HepG2 (cell line): ENCODE measurements around the gene SOX12. TPM values are rescaled to one million over a fixed set of nuclear protein-coding genes. Genes with fewer than 3 reads are reported as not detected.

Experiments
- BHLHE40 ChIP-seq: IDR thresholded peaks from 2 replicates; pipeline ENCODE4 v1.6.1; 2011; ENCODE audit warnings: low read length, improper control_type of control experiment
- FOSL2 ChIP-seq: sonication (generic); formaldehyde crosslinking; IDR thresholded peaks from 2 replicates; pipeline ENCODE4 v1.4.0; 2020; ENCODE audit warnings: missing genetic modification reagents
- KDM5A ChIP-seq: fragments of 200-600 bp; sonication (generic); IDR thresholded peaks from 2 replicates; pipeline ENCODE4 v1.7.0; 2018; ENCODE audit warnings: antibody characterized with exemption, mild to moderate bottlenecking, low read length, borderline replicate concordance
- KMT2A ChIP-seq: sonication (generic); formaldehyde crosslinking; IDR thresholded peaks from 2 replicates; pipeline ENCODE4 v1.4.0; 2020; ENCODE audit warnings: missing genetic modification reagents
- NFE2 ChIP-seq: sonication (generic); formaldehyde crosslinking; IDR thresholded peaks from 2 replicates; pipeline ENCODE4 v1.4.0; 2020; ENCODE audit warnings: missing genetic modification reagents
- NKX3-1 ChIP-seq: sonication (generic); formaldehyde crosslinking; IDR thresholded peaks from 2 replicates; pipeline ENCODE4 v1.5.0; 2020; ENCODE audit warnings: missing genetic modification reagents
- NR2F2 ChIP-seq: IDR thresholded peaks from 2 replicates; pipeline ENCODE4 v1.6.1; 2012; ENCODE audit warnings: low read depth, inconsistent platforms, borderline replicate concordance
- PHB2 ChIP-seq: fragments of 450-650 bp; IDR thresholded peaks from 2 replicates; pipeline ENCODE4 v1.6.1; 2018; ENCODE audit not compliant: partially characterized antibody
- RFX5 ChIP-seq: IDR thresholded peaks from 2 replicates; pipeline ENCODE4 v1.6.1; 2011; ENCODE audit warnings: low read depth, low read length, improper control_type of control experiment
- SIX4 ChIP-seq: sonication (generic); formaldehyde crosslinking; IDR thresholded peaks from 2 replicates; pipeline ENCODE4 v1.4.0; 2020; ENCODE audit warnings: missing genetic modification reagents
- TEAD2 ChIP-seq: sonication (generic); formaldehyde crosslinking; IDR thresholded peaks from 2 replicates; pipeline ENCODE4 v1.9.0; 2021; ENCODE audit warnings: missing genetic modification reagents
- TMF1 ChIP-seq: sonication (generic); formaldehyde crosslinking; IDR thresholded peaks from 2 replicates; pipeline ENCODE4 v1.8.1; 2022; ENCODE audit warnings: low read depth, missing genetic modification reagents
- U2AF2 ChIP-seq: fragments of 200-400 bp; formaldehyde crosslinking; IDR thresholded peaks from 2 replicates; pipeline ENCODE4 v1.6.1; 2017; ENCODE audit warnings: low read depth, mild to moderate bottlenecking, low read length
- XBP1 ChIP-seq: sonication (generic); formaldehyde crosslinking; IDR thresholded peaks from 2 replicates; pipeline ENCODE4 v1.5.0; 2020; ENCODE audit warnings: missing genetic modification reagents
- YEATS2 ChIP-seq: sonication (generic); formaldehyde crosslinking; IDR thresholded peaks from 2 replicates; pipeline ENCODE4 v1.4.0; 2020; ENCODE audit warnings: missing genetic modification reagents, borderline replicate concordance
- ZBTB7B ChIP-seq: sonication (generic); formaldehyde crosslinking; IDR thresholded peaks from 2 replicates; pipeline ENCODE4 v1.4.0; 2020; ENCODE audit warnings: missing genetic modification reagents
- ZNF205 ChIP-seq: IDR thresholded peaks from 2 replicates; pipeline ENCODE4 v1.6.1; 2018; ENCODE audit warnings: missing biosample characterization, missing genetic modification reagents
- ZNF451 ChIP-seq: sonication (generic); formaldehyde crosslinking; IDR thresholded peaks from 2 replicates; pipeline ENCODE4 v1.5.0; 2020; ENCODE audit warnings: mild to moderate bottlenecking, missing genetic modification reagents
- ZNF615 ChIP-seq: sonication (generic); formaldehyde crosslinking; IDR thresholded peaks from 2 replicates; pipeline ENCODE4 v1.5.0; 2020; ENCODE audit warnings: mild to moderate bottlenecking, missing genetic modification reagents, borderline replicate concordance
- ZNF644 ChIP-seq: IDR thresholded peaks from 2 replicates; pipeline ENCODE4 v1.6.1; 2016; ENCODE audit warnings: low read depth
- ZNF724P ChIP-seq: sonication (generic); formaldehyde crosslinking; IDR thresholded peaks from 2 replicates; pipeline ENCODE4 v1.8.0; 2022; ENCODE audit warnings: missing genetic modification reagents, borderline replicate concordance
- ZSCAN22 ChIP-seq: sonication (generic); formaldehyde crosslinking; IDR thresholded peaks from 2 replicates; pipeline ENCODE4 v1.4.0; 2020; ENCODE audit warnings: mild to moderate bottlenecking, missing genetic modification reagents
- polyA plus RNA-seq, 8 experiments: library from polyadenylated mRNA; depleted of rRNA in 3 of 8; stranded (reverse) in 7 of 8; unstranded in 1 of 8; fragments of >200 nt; fragmentation: Illumina TruSeq in 4 of 8; extraction: Trizol in 4 of 8; gene quantifications; 2 replicates each; pipeline versions ENCODE4 v1.2.1 to v1.2.3, GENCODE V29; 2011 to 2016; ENCODE audit warnings: low read depth in 4 of 8, missing spikeins in 1 of 8, mixed read lengths in 1 of 8; ENCODE audit not compliant: insufficient read depth in 1 of 8
- total RNA-seq, 5 experiments: library from RNA; depleted of rRNA; stranded (reverse); fragments of >200 nt; fragmentation: Illumina TruSeq; extraction: Trizol; gene quantifications; 2 replicates each; pipeline ENCODE4 v1.2.3, GENCODE V29; 2016; ENCODE audit warnings: low read depth in 1 of 5
- TF ChIP-seq, protein P1 (sequence below): sonication (generic); formaldehyde crosslinking; IDR thresholded peaks from 2 replicates; pipeline ENCODE4 v1.8.1; 2023; ENCODE audit warnings: mild to moderate bottlenecking, missing genetic modification reagents
- TF ChIP-seq, protein P2 (sequence below): sonication (generic); formaldehyde crosslinking; IDR thresholded peaks from 2 replicates; pipeline ENCODE4 v1.4.0; 2020; ENCODE audit warnings: missing genetic modification reagents
- TF ChIP-seq, protein P3 (sequence below): sonication (generic); formaldehyde crosslinking; IDR thresholded peaks from 2 replicates; pipeline ENCODE4 v1.4.0; 2020; ENCODE audit warnings: missing genetic modification reagents
- TF ChIP-seq, protein P4 (sequence below): sonication (generic); formaldehyde crosslinking; IDR thresholded peaks from 2 replicates; pipeline ENCODE4 v1.9.0; 2021; ENCODE audit warnings: missing genetic modification reagents, mild to moderate bottlenecking, borderline replicate concordance
- TF ChIP-seq, protein P5 (sequence below): conservative IDR thresholded peaks from 2 replicates; pipeline ENCODE4 v1.6.1; 2018; ENCODE audit warnings: missing genetic modification reagents

Gene SOX12
- total and polyA plus RNA-seq, 2 of the 13 experiments (the other 11 are each of a cell fraction or from before 2014, with no cell fraction given) = 10.0 to 18.7 TPM

DNA sequence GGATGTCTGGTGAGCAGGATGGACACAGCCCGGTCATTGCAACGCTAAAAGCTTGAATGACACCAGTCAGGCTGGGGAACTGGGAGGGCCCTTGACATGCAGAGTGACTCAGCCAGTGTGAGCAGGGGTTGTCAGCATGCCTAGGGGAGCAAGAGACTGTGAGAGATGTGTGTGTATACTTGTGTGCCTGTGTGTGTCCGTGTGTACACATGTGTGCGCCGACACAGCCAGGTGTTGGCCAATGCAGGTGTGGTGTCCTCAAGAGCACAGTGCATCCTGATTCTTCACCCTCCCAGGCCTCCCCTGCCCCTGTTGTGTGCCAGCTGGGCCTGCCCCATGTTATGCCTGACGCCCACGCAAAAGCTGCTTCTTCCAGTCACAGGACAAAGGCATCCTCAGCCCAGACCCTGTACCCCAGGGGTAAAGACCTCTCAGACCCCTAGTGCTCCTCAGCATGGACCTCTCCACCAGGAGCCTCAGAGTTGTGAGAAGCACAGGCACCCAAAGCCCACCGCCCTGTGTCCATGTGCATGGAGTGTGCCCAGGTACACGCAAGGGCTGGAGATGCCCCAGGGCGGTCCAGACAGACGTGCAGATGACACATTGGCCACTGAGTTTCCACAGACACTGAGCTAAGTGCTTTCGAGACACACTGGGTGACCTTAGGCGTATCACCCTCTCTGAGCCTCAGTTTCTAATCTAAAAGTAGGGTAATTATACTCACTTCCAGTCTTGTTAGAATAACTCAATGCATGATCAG is 38.1 kb downstream of the SOX12 start (continued):
- peak; percentile 34; the same call in 1 of the 2 replicates for TF ChIP-seq NFE2 (CRISPR knock-in tag)
- TF ChIP-seq NR2F2 = no peak
- no peak for TF ChIP-seq TEAD2 (CRISPR knock-in tag)
- TF ChIP-seq ZNF644 (CRISPR knock-in tag) = no peak
- TF ChIP-seq, protein P1, sequence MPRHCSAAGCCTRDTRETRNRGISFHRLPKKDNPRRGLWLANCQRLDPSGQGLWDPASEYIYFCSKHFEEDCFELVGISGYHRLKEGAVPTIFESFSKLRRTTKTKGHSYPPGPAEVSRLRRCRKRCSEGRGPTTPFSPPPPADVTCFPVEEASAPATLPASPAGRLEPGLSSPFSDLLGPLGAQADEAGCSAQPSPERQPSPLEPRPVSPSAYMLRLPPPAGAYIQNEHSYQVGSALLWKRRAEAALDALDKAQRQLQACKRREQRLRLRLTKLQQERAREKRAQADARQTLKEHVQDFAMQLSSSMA (CRISPR knock-in tag) = no peak
- TF ChIP-seq, protein P2, sequence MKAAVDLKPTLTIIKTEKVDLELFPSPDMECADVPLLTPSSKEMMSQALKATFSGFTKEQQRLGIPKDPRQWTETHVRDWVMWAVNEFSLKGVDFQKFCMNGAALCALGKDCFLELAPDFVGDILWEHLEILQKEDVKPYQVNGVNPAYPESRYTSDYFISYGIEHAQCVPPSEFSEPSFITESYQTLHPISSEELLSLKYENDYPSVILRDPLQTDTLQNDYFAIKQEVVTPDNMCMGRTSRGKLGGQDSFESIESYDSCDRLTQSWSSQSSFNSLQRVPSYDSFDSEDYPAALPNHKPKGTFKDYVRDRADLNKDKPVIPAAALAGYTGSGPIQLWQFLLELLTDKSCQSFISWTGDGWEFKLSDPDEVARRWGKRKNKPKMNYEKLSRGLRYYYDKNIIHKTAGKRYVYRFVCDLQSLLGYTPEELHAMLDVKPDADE (CRISPR knock-in tag) = no peak
- no peak for TF ChIP-seq PHB2
- TF ChIP-seq KMT2A (CRISPR knock-in tag) = no peak
- no peak for TF ChIP-seq ZBTB7B (CRISPR knock-in tag)
- TF ChIP-seq U2AF2 = no peak
- TF ChIP-seq TMF1 (CRISPR knock-in tag) = no peak
- TF ChIP-seq KDM5A = no peak
- TF ChIP-seq ZSCAN22 = no peak
- no peak for TF ChIP-seq YEATS2 (CRISPR knock-in tag)
- TF ChIP-seq, protein P3, sequence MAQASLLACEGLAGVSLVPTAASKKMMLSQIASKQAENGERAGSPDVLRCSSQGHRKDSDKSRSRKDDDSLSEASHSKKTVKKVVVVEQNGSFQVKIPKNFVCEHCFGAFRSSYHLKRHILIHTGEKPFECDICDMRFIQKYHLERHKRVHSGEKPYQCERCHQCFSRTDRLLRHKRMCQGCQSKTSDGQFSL = no peak
- TF ChIP-seq SIX4 (CRISPR knock-in tag) = no peak
- TF ChIP-seq ZNF451 (CRISPR knock-in tag) = no peak
- no peak for TF ChIP-seq XBP1 (CRISPR knock-in tag)
- no peak for TF ChIP-seq BHLHE40
- TF ChIP-seq, protein P4, sequence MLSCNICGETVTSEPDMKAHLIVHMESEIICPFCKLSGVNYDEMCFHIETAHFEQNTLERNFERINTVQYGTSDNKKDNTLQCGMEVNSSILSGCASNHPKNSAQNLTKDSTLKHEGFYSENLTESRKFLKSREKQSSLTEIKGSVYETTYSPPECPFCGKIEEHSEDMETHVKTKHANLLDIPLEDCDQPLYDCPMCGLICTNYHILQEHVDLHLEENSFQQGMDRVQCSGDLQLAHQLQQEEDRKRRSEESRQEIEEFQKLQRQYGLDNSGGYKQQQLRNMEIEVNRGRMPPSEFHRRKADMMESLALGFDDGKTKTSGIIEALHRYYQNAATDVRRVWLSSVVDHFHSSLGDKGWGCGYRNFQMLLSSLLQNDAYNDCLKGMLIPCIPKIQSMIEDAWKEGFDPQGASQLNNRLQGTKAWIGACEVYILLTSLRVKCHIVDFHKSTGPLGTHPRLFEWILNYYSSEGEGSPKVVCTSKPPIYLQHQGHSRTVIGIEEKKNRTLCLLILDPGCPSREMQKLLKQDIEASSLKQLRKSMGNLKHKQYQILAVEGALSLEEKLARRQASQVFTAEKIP (CRISPR knock-in tag) = no peak
- TF ChIP-seq ZNF724P = no peak
- TF ChIP-seq ZNF615 (CRISPR knock-in tag) = no peak
- TF ChIP-seq ZNF205 (CRISPR knock-in tag) = no peak
- TF ChIP-seq NKX3-1 (CRISPR knock-in tag) = no peak
- TF ChIP-seq RFX5 = no peak
- TF ChIP-seq, protein P5, sequence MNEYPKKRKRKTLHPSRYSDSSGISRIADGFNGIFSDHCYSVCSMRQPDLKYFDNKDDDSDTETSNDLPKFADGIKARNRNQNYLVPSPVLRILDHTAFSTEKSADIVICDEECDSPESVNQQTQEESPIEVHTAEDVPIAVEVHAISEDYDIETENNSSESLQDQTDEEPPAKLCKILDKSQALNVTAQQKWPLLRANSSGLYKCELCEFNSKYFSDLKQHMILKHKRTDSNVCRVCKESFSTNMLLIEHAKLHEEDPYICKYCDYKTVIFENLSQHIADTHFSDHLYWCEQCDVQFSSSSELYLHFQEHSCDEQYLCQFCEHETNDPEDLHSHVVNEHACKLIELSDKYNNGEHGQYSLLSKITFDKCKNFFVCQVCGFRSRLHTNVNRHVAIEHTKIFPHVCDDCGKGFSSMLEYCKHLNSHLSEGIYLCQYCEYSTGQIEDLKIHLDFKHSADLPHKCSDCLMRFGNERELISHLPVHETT (CRISPR knock-in tag) = no peak
- peak; percentile 93 for TF ChIP-seq FOSL2
